Neural cell (in vitro differentiated cells): ENCODE results near the gene FNDC3B. TPM values are rescaled to one million over a fixed set of nuclear protein-coding genes. Genes with fewer than 3 reads are reported as not detected.

Experiments used
- H2AFZ ChIP-seq: fragments of 200-600, 300-800 bp; sonication (generic), shearing (Covaris generic); 2 replicates; pipeline ENCODE4 v1.6.0; 2014; ENCODE audit warnings: low read depth, mild to moderate bottlenecking, antibody characterized with exemption, low read length, moderate library complexity
- H3F3A ChIP-seq: fragments of 200-600 bp; shearing (Covaris generic); 2 replicates; pipeline ENCODE4 v1.6.1; 2016; ENCODE audit warnings: mild to moderate bottlenecking, moderate library complexity, mixed read lengths, antibody characterized with exemption, low read length; ENCODE audit not compliant: insufficient read depth, poor library complexity, severe bottlenecking
- H3K27ac ChIP-seq: fragments of 200-600, 300-800 bp; sonication (generic), shearing (Covaris generic); 2 replicates; pipeline ENCODE4 v1.5.1; 2014; ENCODE audit warnings: mild to moderate bottlenecking, low read length, moderate library complexity
- H3K27me3 ChIP-seq: fragments of 300-800, 200-600 bp; sonication (generic), shearing (Covaris generic); 2 replicates; pipeline ENCODE4 v1.6.0; 2014; ENCODE audit warnings: mild to moderate bottlenecking, low read depth, low read length, moderate library complexity; ENCODE audit not compliant: insufficient read depth
- H3K36me3 ChIP-seq: fragments of 300-800, 200-600 bp; sonication (generic), shearing (Covaris generic); 2 replicates; pipeline ENCODE4 v1.5.1; 2014; ENCODE audit warnings: mild to moderate bottlenecking, antibody characterized with exemption, low read length, moderate library complexity; ENCODE audit not compliant: insufficient read depth
- H3K4me2 ChIP-seq: fragments of 300-800, 200-600 bp; sonication (generic), shearing (Covaris generic); 2 replicates; pipeline ENCODE4 v1.6.0; 2014; ENCODE audit warnings: mild to moderate bottlenecking, low read length
- H3K4me3 ChIP-seq: fragments of 300-800, 200-600 bp; sonication (generic), shearing (Covaris generic); 2 replicates; pipeline ENCODE4 v1.5.1; 2014; ENCODE audit warnings: mild to moderate bottlenecking, low read length, moderate library complexity
- H3K79me2 ChIP-seq: fragments of 200-600 bp; shearing (Covaris generic); replicated peaks from 2 replicates; pipeline ENCODE4 v1.6.0; 2014; ENCODE audit warnings: mild to moderate bottlenecking, low read length, moderate library complexity; ENCODE audit not compliant: insufficient read depth
- H3K9ac ChIP-seq: fragments of 300-800, 200-600 bp; sonication (generic), shearing (Covaris generic); 2 replicates; pipeline ENCODE4 v1.6.1; 2016; ENCODE audit warnings: mild to moderate bottlenecking, low read length, mixed read lengths
- H3K9me2 ChIP-seq: fragments of 200-600 bp; shearing (Covaris generic); 2 replicates; pipeline ENCODE4 v1.6.1; 2016; ENCODE audit warnings: mild to moderate bottlenecking, low read length, mixed read lengths; ENCODE audit not compliant: insufficient read depth
- H3K9me3 ChIP-seq: fragments of 200-600, 300-800 bp; sonication (generic), shearing (Covaris generic); 2 replicates; pipeline ENCODE4 v1.6.1; 2016; ENCODE audit warnings: mild to moderate bottlenecking, mixed run types, low read length, moderate library complexity, mixed read lengths
- H4K20me1 ChIP-seq: fragments of 200-600 bp; shearing (Covaris generic); 2 replicates; pipeline ENCODE4 v1.6.1; 2016; ENCODE audit warnings: mild to moderate bottlenecking, mixed run types; ENCODE audit not compliant: insufficient read depth
- EP300 ChIP-seq: fragments of 450-650 bp; conservative IDR thresholded peaks from 2 replicates; pipeline ENCODE4 v1.6.1; 2014; ENCODE audit warnings: antibody characterized with exemption, mild to moderate bottlenecking, moderate library complexity; ENCODE audit not compliant: poor library complexity, severe bottlenecking
- EZH2 ChIP-seq: fragments of 200-600, 300-800 bp; shearing (Covaris generic), sonication (generic); IDR thresholded peaks from 2 replicates; pipeline ENCODE4 v1.6.1; 2014; ENCODE audit warnings: antibody characterized with exemption, low read length, borderline replicate concordance, mild to moderate bottlenecking; ENCODE audit not compliant: insufficient read depth, poor library complexity, severe bottlenecking
- MXI1 ChIP-seq: fragments of 450-650 bp; conservative IDR thresholded peaks from 2 replicates; pipeline ENCODE4 v1.6.1; 2014; ENCODE audit warnings: antibody characterized with exemption, mild to moderate bottlenecking; ENCODE audit not compliant: poor library complexity, severe bottlenecking
- POLR2AphosphoS5 ChIP-seq: IDR thresholded peaks from 2 replicates; pipeline ENCODE4 v1.6.1; 2012
- RAD21 ChIP-seq: fragments of 450-650 bp; conservative IDR thresholded peaks from 2 replicates; pipeline ENCODE4 v1.6.1; 2014; ENCODE audit warnings: antibody characterized with exemption, mild to moderate bottlenecking, moderate library complexity
- SMC3 ChIP-seq: fragments of 450-650 bp; conservative IDR thresholded peaks from 2 replicates; pipeline ENCODE4 v1.6.1; 2014; ENCODE audit warnings: antibody characterized with exemption, mild to moderate bottlenecking, moderate library complexity; ENCODE audit not compliant: poor library complexity
- TAF1 ChIP-seq: IDR thresholded peaks from 2 replicates; pipeline ENCODE4 v1.6.1; 2012; ENCODE audit warnings: low read depth
- polyA plus RNA-seq: library from polyadenylated mRNA; depleted of rRNA; stranded (reverse); fragments of >200 nt; gene quantifications from 2 replicates; pipeline ENCODE4 v1.2.3, GENCODE V29; 2014
- TF ChIP-seq, protein P1 (sequence below): IDR thresholded peaks from 2 replicates; pipeline ENCODE4 v1.6.1; 2012; ENCODE audit warnings: borderline replicate concordance
- TF ChIP-seq, protein P2 (sequence below): fragments of 450-650 bp; IDR thresholded peaks from 2 replicates; pipeline ENCODE4 v1.5.1; 2014; ENCODE audit warnings: antibody characterized with exemption, mild to moderate bottlenecking, moderate library complexity; ENCODE audit not compliant: poor library complexity, severe bottlenecking

FNDC3B gene
- polyA plus RNA-seq, 1 donor from 2014 or later: 4.9 TPM

DNA sequence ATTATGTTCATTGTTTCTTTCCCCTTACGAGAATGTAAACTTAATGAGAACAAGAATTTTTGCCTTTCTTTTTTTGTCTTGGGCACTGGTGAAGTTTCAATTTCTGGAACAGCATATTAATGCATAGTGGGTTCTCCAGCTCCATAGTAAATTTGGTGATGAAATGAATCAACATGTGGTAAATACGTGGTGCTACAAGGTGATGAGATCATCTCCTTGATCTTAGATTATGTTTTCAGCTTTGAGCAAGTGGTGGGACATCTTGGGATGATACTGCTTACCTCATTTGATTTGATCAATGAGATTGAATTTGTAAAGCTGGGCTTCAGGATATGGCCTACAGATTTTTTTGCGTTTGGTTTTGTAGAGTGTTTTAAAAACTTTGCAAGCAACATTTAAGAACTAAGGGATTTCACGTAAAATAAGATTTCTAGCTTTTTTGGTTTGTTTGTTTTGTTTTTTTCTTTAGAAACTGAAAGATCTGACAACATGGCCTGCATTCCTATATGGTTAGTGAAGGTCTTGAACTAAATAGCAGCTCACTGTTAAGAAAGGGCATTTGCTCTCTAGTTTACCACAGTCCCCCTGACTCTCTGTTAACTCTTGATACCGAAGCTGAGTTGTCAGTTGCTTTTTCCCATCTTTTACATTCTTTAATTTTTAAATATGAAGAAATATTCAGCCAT, 45.6 kb downstream of the FNDC3B start:
- peaks cover 26% of the 10 kb centered on the region for H3K79me2 ChIP-seq
- H3K9me3 ChIP-seq: no peaks in the 10 kb centered on the region
- no peak for TF ChIP-seq TAF1
- TF ChIP-seq, protein P1, sequence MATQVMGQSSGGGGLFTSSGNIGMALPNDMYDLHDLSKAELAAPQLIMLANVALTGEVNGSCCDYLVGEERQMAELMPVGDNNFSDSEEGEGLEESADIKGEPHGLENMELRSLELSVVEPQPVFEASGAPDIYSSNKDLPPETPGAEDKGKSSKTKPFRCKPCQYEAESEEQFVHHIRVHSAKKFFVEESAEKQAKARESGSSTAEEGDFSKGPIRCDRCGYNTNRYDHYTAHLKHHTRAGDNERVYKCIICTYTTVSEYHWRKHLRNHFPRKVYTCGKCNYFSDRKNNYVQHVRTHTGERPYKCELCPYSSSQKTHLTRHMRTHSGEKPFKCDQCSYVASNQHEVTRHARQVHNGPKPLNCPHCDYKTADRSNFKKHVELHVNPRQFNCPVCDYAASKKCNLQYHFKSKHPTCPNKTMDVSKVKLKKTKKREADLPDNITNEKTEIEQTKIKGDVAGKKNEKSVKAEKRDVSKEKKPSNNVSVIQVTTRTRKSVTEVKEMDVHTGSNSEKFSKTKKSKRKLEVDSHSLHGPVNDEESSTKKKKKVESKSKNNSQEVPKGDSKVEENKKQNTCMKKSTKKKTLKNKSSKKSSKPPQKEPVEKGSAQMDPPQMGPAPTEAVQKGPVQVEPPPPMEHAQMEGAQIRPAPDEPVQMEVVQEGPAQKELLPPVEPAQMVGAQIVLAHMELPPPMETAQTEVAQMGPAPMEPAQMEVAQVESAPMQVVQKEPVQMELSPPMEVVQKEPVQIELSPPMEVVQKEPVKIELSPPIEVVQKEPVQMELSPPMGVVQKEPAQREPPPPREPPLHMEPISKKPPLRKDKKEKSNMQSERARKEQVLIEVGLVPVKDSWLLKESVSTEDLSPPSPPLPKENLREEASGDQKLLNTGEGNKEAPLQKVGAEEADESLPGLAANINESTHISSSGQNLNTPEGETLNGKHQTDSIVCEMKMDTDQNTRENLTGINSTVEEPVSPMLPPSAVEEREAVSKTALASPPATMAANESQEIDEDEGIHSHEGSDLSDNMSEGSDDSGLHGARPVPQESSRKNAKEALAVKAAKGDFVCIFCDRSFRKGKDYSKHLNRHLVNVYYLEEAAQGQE: no peak
- no peak for TF ChIP-seq RAD21
- TF ChIP-seq POLR2AphosphoS5: no peak
- no peak for TF ChIP-seq EZH2
- TF ChIP-seq, protein P2, sequence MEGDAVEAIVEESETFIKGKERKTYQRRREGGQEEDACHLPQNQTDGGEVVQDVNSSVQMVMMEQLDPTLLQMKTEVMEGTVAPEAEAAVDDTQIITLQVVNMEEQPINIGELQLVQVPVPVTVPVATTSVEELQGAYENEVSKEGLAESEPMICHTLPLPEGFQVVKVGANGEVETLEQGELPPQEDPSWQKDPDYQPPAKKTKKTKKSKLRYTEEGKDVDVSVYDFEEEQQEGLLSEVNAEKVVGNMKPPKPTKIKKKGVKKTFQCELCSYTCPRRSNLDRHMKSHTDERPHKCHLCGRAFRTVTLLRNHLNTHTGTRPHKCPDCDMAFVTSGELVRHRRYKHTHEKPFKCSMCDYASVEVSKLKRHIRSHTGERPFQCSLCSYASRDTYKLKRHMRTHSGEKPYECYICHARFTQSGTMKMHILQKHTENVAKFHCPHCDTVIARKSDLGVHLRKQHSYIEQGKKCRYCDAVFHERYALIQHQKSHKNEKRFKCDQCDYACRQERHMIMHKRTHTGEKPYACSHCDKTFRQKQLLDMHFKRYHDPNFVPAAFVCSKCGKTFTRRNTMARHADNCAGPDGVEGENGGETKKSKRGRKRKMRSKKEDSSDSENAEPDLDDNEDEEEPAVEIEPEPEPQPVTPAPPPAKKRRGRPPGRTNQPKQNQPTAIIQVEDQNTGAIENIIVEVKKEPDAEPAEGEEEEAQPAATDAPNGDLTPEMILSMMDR: no peak
- no peak for TF ChIP-seq MXI1
- TF ChIP-seq EP300: no peak
- no peak for TF ChIP-seq SMC3
- no peaks in the 10 kb centered on the region for H3F3A ChIP-seq
- H3K27me3 ChIP-seq: no peaks in the 10 kb centered on the region
- no peaks in the 10 kb centered on the region for H3K9me2 ChIP-seq
- H3K27ac ChIP-seq: no peak overlapping the region
- no peak overlapping the region for H3K4me2 ChIP-seq
- H3K36me3 ChIP-seq: no peaks in the 10 kb centered on the region
- no peak overlapping the region for H2AFZ ChIP-seq
- H3K4me3 ChIP-seq: no peak overlapping the region
- no peak overlapping the region for H3K9ac ChIP-seq
- H4K20me1 ChIP-seq: no peaks in the 10 kb centered on the region

DNA sequence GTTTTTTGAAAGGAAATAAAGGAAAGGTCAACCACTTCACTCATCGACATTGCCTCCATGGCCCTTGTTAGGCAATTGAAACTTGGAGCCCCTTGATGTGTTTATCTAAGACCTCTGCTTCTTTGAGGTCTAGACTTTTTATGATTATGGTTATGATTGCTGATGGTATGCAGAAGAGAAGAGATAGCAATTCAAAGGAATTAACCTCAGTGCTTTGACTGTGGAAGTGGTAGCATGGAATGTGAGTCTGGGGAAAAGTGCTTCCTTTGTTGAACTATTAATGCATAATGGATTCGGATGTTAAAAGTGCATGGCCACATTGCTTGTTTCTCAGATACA, 46.1 kb downstream of the FNDC3B start:
- TF ChIP-seq, protein P2: no peak
- Histone ChIP-seq H3K36me3 (no peaks in the 10 kb centered on the region), H3K9ac (no peak overlapping the region), H2AFZ (no peak overlapping the region), H3K9me2 (no peaks in the 10 kb centered on the region), H3K4me2 (no peak overlapping the region), H3K79me2 (peaks cover 26% of the 10 kb centered on the region), H3K4me3 (no peak overlapping the region), H3K27me3 (no peaks in the 10 kb centered on the region), H3K9me3 (no peaks in the 10 kb centered on the region), H4K20me1 (no peaks in the 10 kb centered on the region), H3K27ac (no peak overlapping the region), H3F3A (no peaks in the 10 kb centered on the region)
